ENCODE measurements around the gene SPATA2. TPM values are rescaled to one million over a fixed set of nuclear protein-coding genes. Genes with fewer than 3 reads are reported as not detected.

Gene SPATA2
- total RNA-seq, 1 donor from 2014 or later, result 8.7 TPM

DNA sequence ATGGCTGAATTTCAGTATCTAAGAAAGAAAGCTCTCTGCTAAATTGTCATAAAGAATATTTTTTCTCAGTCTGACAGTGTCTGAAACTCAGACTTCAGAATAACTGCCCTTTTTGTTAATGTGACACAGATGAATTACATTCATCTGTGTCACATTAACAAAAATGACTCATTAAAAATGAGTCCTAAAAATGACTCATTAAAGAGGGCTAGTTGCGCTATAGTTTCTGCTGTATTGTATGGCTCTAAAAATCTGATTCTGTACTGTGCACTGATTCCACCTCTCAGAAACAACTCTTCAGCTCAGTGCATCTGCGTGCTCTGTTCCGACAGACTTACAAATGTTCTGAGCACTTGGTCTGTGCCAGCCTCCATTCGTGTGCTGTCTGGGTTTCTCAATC lies 35.8 kb upstream of the SPATA2 start:
- Histone ChIP-seq H3K9me3 (no peaks in the 10 kb centered on the region), H3K27me3 (no peaks in the 10 kb centered on the region), H3K36me3 (peaks cover 98% of the 10 kb centered on the region), H3K4me3 (no peak overlapping the region), H3K4me1 (no peaks in the 10 kb centered on the region), H3K27ac (no peak overlapping the region)
- DNase-seq (no peak), ATAC-seq (no peak)
- intact Hi-C loops (cut with DNase I), result no loop called here
- TF ChIP-seq, protein P1, sequence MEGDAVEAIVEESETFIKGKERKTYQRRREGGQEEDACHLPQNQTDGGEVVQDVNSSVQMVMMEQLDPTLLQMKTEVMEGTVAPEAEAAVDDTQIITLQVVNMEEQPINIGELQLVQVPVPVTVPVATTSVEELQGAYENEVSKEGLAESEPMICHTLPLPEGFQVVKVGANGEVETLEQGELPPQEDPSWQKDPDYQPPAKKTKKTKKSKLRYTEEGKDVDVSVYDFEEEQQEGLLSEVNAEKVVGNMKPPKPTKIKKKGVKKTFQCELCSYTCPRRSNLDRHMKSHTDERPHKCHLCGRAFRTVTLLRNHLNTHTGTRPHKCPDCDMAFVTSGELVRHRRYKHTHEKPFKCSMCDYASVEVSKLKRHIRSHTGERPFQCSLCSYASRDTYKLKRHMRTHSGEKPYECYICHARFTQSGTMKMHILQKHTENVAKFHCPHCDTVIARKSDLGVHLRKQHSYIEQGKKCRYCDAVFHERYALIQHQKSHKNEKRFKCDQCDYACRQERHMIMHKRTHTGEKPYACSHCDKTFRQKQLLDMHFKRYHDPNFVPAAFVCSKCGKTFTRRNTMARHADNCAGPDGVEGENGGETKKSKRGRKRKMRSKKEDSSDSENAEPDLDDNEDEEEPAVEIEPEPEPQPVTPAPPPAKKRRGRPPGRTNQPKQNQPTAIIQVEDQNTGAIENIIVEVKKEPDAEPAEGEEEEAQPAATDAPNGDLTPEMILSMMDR (IDR thresholded peaks at IDR 0.05), result no peak

DNA sequence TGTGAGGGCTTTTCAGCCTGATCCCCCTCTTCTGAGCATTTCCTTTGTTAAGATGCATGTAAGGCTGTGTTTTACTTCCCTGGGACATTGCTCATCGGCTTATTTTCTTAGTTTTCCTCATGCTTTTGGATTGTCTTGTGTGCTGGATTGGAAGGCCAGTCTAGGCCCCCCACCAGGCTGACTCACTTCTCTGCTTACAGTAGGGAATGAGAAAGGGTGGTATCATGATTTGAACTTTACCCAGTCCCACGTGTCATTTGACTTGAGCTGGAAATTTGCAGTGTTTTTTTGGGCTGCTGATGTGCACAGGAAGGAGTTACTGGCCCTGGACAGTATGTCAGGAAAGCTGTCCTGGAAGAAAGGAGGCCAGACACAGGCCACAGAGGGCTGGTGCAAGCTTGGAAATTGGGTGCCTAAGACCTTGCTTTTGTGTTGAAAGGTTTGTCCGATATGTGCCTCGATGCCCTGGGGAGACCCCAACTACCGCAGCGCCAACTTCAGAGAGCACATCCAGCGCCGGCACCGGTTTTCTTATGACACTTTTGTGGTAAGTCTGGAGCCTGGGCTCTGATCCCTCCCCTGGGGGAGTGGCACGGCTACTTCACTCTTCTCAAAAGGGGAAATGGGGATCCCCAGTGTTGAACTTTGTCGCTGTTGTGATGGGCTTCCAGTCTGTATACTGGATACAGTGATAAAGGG lies 33.6 kb upstream of the SPATA2 start:
- intact Hi-C loops (cut with DNase I), result no loop called here
- no peak overlapping the region for H3K27ac ChIP-seq
- TF ChIP-seq, protein P1 (IDR thresholded peaks at IDR 0.05), result no peak

DNA sequence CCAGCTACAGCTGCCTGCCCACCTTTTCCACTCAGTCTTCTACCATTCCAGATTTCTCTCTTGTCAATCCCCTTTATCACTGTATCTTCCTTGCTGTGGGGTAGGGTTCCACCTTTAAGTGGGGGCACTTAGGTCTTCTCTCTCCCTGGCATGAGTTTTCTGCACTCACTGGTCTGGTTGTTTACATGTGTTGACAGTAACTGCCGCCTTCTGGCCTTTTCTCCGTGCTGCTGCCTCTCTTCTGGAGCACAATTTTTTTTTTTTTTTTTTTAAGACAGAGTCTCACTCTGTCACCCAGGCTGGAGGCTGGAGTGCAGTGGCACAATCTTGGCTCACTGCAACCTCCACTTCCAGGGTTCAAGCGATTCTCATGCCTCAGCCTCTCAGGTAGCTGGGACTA lies 32.8 kb upstream of the SPATA2 start:
- Histone ChIP-seq H3K4me1 (no peaks in the 10 kb centered on the region), H3K36me3 (peaks cover 94% of the 10 kb centered on the region), H3K9me3 (no peaks in the 10 kb centered on the region), H3K27ac (no peak overlapping the region), H3K4me3 (no peak overlapping the region), H3K27me3 (no peaks in the 10 kb centered on the region)
- DNase-seq, result no peak
- TF ChIP-seq, protein P1 (IDR thresholded peaks at IDR 0.05), result no peak
- ATAC-seq, result no peak
- intact Hi-C loops (cut with DNase I), result no loop called here

More for the DNA sequence above, 33.6 kb upstream of the SPATA2 start:
- no peak for ATAC-seq
- Histone ChIP-seq H3K4me1 (no peaks in the 10 kb centered on the region), H3K9me3 (no peaks in the 10 kb centered on the region), H3K27me3 (no peaks in the 10 kb centered on the region), H3K36me3 (peaks cover 98% of the 10 kb centered on the region), H3K4me3 (no peak overlapping the region)
- DNase-seq, result no peak

DNA sequence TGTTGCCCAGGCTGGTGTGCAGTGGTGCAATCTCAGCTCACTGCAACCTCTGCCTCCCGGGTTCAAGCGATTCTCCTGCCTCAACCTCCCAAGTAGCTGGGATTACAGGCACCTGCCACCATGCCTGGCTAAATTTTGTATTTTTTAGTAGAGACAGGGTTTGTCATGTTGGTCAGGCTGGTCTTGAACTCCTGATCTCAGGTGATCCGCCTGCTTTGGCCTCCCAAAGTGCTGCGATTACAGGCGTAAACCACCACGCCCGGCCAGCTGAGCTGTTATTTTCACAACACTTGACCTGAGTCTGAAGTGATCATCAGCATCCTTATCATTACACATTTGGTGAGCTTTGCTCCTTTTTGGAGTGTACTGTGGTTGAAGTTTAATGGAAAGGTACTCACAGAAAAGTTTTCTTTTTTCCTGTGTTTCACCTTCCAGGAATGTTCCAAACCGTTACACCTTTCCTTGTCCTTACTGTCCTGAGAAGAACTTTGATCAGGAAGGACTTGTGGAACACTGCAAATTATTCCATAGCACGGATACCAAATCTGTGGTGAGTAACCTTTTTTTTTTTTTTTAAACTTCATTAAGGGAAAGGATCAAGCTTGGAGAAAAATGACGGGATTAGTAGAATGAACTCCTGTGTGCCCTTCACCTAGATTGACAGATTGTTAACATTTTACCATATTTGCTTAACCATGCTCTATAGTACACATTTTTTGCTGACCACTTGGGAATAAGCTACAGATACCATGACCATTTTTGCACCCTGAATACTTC lies 30.6 kb upstream of the SPATA2 start:
- Histone ChIP-seq H3K27me3 (no peaks in the 10 kb centered on the region), H3K4me3 (no peak overlapping the region), H3K4me1 (peaks cover 4% of the 10 kb centered on the region), H3K36me3 (peaks cover 94% of the 10 kb centered on the region), H3K9me3 (no peaks in the 10 kb centered on the region), H3K27ac (no peak overlapping the region)
- DNase-seq (no peak), ATAC-seq (no peak)
- TF ChIP-seq, protein P1 (IDR thresholded peaks at IDR 0.05), result no peak
- intact Hi-C loops (cut with DNase I), result no loop called here

DNA sequence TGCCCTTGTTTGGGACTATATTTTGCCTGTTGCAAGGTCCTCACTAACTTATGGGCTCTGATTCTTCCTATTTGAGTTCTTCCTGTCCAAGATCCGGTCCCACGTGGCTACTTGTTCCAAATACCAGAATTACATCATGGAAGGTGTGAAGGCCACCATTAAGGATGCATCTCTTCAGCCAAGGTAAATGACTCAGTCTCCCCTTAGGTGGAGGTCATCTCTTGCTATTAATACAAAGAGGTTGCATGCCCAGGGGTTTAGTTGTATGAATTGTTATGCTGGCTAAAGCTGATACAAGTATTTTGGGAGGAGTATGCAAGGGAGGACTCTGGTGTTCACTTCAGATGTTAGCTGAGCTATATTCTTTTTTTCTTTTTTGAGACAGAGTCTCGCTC lies 30.0 kb upstream of the SPATA2 start:
- Histone ChIP-seq H3K4me3 (no peak overlapping the region), H3K27ac (no peak overlapping the region), H3K4me1 (peaks cover 4% of the 10 kb centered on the region), H3K27me3 (no peaks in the 10 kb centered on the region), H3K36me3 (peaks cover 92% of the 10 kb centered on the region), H3K9me3 (no peaks in the 10 kb centered on the region)
- ATAC-seq (no peak), DNase-seq (no peak)
- intact Hi-C loops (cut with DNase I), result no loop called here
- TF ChIP-seq, protein P1 (IDR thresholded peaks at IDR 0.05), result no peak

Measured in upper lobe of right lung (tissue), 1 donor.